GM19099 (cell line): Measurements from ENCODE around the gene DHFR2.

Experiments used
- POLR2A ChIP-seq: IDR thresholded peaks from 3 replicates; pipeline ENCODE4 v1.6.1; 2011; ENCODE audit warnings: low read depth; ENCODE audit not compliant: insufficient read length; ENCODE audit errors: extremely low read depth

DHFR2 gene

GRCh38 chr3:94062513-94063404, at the start of gene DHFR2, which contains the start of gene NSUN3:
DHFR2 (minus strand) TSS chr3:94062916; CDS start chr3:94061511, 1,405 bp downstream.
NSUN3 (plus strand) TSS chr3:94063061; CDS start chr3:94063127, 66 bp downstream.
- TF ChIP-seq POLR2A, result peak; percentile 66

- TF ChIP-seq POLR2A, result no peak
These were observed 48.1 kb upstream of the DHFR2 start for GRCh38 chr3:94110854-94111253.

GRCh38 chr3:94106268-94106667, 43.6 kb upstream of the DHFR2 start:
- TF ChIP-seq POLR2A, result no peak

- no peak for TF ChIP-seq POLR2A
These were observed 39.1 kb upstream of the DHFR2 start for GRCh38 chr3:94101860-94102259.

- no peak for TF ChIP-seq POLR2A
These were observed 36.6 kb upstream of the DHFR2 start for GRCh38 chr3:94099311-94099710.

GRCh38 chr3:94098452-94098851, 35.7 kb upstream of the DHFR2 start:
- no peak for TF ChIP-seq POLR2A

GRCh38 chr3:94095111-94095510, 32.4 kb upstream of the DHFR2 start:
- TF ChIP-seq POLR2A, result no peak

- no peak for TF ChIP-seq POLR2A
These were observed 30.4 kb upstream of the DHFR2 start for GRCh38 chr3:94093151-94093550.

GRCh38 chr3:94092086-94092485, 29.4 kb upstream of the DHFR2 start:
- TF ChIP-seq POLR2A, result no peak

GRCh38 chr3:94089126-94089525, 26.4 kb upstream of the DHFR2 start:
- no peak for TF ChIP-seq POLR2A

GRCh38 chr3:94083261-94083660, 20.5 kb upstream of the DHFR2 start:
- TF ChIP-seq POLR2A, result no peak

GRCh38 chr3:94082391-94082937, 19.7 kb upstream of the DHFR2 start:
- TF ChIP-seq POLR2A, result no peak

GRCh38 chr3:94081884-94082283, 19.2 kb upstream of the DHFR2 start:
- TF ChIP-seq POLR2A, result no peak

- no peak for TF ChIP-seq POLR2A
These were observed 13.3 kb upstream of the DHFR2 start for GRCh38 chr3:94076055-94076454.

- TF ChIP-seq POLR2A, result no peak
These were observed 9.1 kb upstream of the DHFR2 start for GRCh38 chr3:94071713-94072284.
